ENCODE data around the gene CHRNA4.
"Not testable (repeated sequence)": the region's sequence is repeated elsewhere in the genome, so short reads cannot be mapped to it uniquely, and the experiment has no call there.

CHRNA4 gene

GRCh38 chr20:63397155-63397843, 36.1 kb upstream of the CHRNA4 start:
- no peak for DNase-seq

DNA sequence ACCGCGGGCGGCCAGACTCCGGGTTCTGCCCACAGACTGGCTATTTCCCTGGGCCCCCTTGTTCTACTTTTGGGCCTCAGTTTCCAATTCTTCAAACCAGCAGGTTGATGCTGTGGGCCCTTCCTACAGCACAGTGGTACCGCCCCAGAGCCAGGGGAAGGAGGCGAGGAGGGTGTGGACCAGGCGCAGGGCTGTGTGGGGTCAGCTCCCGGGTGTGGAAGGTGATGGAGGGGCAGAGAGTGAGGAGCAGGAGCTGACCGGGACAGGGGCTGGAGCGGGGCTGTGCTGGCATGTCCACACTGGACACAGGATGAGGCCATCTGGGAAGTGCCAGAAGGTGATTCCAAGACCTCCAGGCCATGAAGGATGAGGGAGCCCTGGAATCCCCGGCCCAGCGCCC, 35.2 kb upstream of the CHRNA4 start:
- no peak for DNase-seq

DNA sequence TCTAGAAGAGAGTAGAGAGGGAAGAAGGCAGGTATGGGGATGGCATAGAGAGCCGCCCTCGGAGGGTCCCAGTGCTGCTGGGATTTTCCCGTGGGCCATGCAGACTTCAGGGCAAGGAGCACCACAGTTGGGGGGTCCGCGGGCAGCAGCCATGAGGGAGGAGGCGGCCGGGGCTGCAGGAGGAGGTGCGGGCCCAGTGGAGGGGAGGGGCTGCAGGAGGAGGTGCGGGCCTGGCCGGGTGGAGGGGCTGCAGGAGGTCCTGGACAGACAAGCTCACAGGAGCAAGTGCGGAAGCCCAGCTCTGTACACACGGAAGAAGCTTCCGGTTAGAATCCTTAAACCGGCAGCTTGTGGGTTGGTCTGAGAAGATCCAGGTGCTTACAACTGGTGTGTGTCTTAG, 34.6 kb upstream of the CHRNA4 start:
- no peak for DNase-seq

- DNase-seq: no peak
Measured at GRCh38 chr20:63394920-63395455, 33.8 kb upstream of the CHRNA4 start.

DNA sequence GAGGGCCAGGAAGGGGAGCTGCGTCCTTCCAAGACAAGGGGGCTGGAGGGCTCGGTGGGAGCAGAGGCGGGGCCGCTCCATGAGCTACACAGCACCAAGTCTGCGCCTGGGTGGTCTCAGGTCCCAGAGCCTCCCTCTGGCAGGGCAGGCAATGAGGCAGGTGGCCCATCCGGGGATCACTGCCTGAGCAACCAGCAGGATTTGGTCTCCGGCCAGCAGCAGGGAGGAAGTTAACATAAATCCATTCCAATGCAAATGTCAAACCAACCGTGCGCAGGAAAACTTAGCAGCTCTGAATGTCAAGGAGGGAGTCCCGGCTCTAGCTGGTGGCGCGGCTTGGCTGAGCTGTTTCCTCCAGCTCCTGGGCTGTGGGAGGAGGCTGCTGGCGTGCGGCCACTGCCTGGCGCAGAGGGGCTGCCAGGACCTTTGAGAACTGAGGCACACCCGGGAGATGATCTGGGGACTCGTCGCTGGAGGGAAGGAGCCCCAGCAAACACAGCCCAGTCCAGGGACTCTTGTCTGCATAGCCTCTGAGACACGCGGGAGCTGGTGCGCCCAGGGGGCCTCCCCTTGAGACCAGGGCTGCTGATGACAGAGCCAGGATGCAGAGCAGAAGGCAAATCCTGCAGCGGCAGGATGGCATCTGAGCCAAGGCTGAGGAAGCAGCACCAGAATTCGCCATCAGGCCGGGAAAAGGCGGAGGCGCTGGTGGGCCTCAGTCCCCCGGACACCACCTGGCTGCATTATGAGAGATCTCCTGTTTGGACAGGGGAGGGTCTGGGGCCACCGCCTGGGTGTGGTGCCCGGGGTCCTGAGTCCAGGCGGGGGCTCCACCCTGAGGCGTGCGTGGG, 33.1 kb upstream of the CHRNA4 start:
- peak; percentile 4 for DNase-seq

DNA sequence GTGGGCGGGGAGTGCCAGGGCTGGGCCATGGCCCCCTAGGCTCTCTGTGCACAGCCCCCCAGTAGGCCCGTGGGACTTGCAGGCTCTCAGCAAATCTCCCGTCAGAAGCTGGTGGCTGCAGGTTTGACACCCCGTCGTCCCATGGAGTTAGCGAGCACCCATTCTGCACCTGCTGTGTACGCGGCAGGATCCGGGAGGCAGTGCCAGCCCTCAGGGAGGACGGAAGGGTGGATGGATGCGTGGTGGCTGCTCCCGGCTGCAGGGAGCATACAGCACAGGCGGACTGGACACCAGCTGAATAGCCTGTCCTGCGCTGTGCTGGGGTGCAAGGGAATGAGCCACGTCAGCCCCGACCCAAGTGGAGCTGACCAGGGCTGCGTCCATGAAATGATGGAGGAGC, 32.4 kb upstream of the CHRNA4 start:
- no peak for DNase-seq

DNA sequence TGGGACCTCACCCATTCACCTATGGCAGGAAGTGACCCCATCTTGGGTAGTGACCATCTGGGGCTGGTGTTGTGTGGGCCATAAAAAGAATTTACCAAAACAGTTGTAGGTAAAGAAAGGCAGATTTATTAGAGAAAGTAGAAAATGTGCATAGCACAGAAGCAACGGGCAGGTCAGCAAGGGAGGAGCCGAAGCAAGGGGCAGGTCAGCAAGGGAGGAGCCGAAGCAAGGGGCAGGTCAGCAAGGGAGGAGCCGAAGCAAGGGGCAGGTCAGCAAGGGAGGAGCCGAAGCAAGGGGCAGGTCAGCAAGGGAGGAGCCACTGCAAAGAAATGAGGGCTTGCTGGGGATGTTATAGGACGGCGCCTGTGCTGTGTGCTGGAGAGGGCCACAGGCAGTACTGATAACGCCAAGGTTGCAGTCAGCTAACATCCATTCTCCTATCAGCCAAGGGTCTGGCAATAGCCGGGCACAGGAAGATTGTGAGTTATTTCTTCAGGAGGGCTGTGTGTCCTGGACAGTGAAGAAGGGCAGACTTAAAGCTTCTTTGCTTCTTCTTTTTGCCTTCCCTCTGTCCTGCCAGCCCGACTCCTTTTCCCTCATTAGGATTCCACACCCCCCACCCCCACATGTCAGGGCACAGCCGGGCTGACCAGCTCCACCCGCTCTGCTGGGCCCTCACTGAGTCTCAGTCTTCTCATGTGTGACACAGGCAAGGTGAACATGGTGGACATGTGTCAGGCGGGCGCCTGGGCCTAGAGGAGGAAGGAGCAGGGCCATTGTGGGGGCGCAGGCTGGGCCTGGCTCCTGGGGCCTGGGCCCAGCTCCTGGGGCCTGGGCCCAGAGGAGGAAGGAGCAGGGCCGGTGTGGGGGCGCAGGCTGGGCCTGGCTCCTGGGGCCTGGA, 31.6 kb upstream of the CHRNA4 start:
- no peak for DNase-seq

DNA sequence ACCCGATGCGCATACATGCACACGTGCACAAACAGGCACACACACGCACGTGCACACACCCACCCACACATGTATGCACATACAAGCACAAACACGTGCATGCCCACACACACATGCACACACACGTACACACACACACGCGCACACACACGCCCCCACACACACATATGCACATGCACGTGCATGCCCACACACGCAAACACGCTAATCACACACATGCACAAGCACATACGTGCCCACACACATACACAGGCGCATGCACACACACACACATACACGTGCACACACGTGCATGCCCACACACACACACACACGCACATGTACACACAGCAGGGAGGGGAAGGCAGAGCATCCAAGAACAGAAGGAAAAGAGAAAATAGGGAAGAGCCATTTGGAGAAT, 26.8 kb upstream of the CHRNA4 start:
- DNase-seq: no peak

DNA sequence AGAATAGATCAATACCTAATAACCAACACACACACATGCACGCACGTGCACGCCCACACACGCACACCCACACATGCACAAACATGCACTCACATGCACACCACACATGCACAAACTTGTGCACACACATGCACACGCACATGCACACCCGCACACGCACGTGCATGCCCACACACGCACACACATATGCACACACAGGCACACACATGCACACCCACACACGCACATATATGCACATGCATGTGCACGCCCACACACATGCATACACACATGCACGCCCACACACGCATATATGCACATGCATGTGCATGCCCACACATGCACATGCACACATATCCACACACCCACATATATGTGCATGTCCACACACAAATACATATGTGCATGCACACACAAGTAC, 26.2 kb upstream of the CHRNA4 start:
- DNase-seq: no peak

DNA sequence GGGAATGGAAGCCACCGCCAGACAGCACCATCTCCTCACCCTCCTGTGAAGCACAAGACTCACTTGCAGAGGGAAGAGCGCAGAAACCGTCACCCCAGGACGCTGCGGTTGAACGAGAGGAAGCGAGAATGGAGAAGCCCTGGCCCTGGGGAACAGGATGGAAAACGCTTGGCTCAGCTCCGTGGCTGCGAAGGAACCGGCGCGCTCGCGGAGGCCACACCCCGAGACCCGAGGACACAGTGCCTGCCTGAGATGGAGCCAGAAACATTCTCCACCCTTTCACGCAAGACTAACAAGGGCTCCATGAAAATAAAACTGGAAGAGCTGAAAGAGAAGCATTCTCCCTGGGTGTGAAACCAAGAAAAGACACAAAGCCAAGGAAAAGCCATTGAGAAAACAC, 25.3 kb upstream of the CHRNA4 start:
- DNase-seq: no peak

GRCh38 chr20:63385819-63386218, 24.7 kb upstream of the CHRNA4 start:
- DNase-seq: no peak

DNA sequence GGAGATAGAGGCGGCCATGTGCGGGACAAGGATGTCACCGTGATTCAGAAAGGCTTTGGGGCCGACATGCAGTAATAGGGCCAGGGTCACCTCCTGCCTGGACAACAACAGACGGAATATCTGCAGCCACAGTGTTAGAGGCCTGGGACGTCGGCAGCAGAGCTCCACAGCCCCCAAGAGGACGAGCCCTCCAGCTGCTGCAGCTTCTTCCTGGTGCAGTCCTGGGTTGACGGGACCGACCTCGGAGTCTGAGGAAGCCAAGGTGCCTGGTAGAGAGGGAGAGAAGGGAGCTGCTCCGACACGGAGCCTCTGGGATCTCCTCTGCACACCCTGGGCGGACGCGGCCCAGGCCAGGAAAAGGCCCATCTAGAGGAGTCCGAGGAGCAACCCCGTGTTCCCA, 23.2 kb upstream of the CHRNA4 start:
- no peak for DNase-seq

DNA sequence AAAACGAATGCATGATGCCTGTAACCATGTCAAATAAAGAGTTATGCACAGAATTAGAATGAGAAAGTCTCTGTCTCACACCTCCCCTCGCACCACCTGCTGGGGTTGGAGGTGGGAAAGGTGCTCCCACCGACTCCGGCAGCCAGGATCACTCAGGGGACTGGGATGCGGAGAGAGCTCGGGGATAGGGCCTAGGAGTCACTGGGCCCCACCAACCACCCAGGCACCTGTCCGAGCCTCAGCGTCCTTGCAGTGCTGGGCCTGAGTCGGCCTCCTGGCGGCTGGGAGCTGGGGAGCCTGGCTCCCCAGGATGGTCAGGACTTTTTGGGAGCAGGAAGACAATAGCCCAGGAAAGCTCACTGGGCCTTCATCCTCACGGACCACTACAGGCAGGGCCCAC, 22.4 kb upstream of the CHRNA4 start:
- DNase-seq: no peak

DNA sequence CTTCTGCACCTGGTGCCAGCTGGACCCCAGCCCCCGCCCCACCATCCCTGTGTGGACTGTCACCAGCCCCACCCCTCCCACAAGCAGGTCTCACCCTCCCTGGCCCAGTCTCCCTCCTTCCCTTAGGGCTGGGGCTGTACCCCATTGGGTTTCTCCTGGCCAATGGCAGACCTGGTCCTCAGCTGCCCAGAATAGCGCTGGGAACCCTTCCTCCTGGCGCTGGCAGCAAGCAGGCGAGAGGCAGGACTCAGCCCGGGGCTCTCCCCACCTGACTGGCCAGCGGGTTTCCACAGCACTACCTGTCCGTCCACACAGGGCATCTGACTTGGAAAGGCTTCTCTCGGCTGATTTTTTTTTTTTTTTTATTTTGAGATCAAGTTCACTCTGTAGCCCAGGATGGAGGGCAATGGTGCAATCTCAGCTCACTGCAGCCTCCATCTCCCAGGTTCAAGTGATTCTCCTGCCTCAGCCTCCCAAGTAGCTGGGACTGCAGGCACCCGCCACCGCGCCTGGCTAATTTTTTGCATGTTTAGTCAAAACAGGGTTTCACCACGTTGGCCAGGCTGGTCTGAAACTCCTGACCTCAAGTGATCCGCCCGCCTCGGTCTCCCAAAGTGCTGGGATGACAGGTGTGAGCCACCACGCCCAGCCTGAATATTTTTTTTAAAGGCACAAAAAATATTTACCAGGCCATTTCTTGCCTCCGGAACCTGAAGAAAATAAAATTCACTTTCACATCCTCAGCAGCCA, 21.6 kb upstream of the CHRNA4 start:
- no peak for DNase-seq

DNA sequence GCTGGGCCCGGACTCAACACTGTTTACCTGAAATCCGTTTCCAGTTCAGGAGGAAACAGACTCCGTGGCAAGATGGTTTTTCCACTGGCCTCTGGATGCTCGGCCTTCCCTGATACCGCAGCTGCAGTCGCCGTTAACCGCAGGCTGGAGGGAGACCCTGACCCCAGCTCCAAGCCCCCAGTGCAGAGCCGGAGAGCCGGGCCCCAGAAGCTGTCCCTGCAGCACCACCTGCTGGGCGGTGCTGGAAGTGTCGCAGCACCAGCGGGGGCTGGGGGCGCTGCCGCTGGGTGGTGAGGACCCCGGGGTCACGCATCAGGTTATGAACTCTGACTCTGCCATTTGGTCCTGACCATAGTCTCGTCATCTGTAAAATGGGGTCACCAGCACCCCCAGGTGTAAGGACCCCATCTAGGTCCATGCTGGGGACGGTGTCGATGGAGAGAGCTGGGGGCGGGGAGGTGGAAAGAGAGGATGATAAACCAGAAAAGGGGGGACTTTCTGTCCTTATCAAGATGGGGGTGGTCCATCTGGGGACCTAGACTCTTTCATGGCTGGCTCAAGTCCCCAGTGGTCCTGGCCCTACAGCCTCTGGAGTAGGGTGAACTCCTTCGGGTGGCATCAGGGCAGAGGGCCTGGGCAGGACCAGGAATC, 20.8 kb upstream of the CHRNA4 start:
- DNase-seq: no peak

- no peak for DNase-seq
Measured at GRCh38 chr20:63380346-63380870, 19.3 kb upstream of the CHRNA4 start.

DNA sequence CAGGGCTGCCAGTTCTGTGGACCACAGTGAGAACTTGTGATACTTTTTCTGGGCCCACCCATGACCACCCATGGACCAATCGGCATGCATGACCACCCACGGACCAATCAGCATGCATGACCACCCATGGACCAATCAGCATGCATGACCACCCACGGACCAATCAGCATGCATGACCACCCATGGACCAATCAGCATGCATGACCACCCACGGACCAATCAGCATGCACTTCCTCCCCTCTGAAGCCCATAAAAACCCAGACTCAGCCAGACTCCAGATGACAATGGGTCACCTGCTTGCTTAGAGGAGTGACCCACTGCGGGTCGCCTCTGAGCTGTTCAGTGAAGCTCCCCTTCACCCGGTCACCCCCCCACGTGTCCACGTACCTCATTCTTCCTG, 18.7 kb upstream of the CHRNA4 start:
- DNase-seq: not testable (repeated sequence)

DNA sequence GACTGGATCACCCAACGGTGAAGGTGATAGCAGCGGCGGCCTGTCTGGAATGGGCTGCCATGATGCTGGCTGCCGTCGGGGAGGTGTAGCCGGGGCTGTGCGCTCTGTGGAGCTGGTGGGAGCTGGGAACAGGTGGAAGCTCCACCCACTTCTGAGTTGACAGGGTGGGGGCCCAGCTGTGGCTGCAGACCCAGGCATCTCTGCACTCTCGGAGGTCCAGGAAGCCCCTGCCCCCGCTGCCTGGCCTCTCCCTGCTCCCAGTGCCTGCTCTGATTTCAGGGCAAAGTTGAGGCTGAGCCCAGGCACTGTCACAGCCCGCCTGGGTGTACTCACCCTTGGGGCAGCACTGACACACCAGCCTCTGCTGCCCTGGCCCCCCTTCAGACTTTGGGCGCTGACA, 18.1 kb upstream of the CHRNA4 start:
- DNase-seq: no peak

- no peak for DNase-seq
Measured at GRCh38 chr20:63378626-63379025, 17.5 kb upstream of the CHRNA4 start.

GRCh38 chr20:63377951-63378381, 16.8 kb upstream of the CHRNA4 start:
- DNase-seq: no peak

- no peak for DNase-seq
Measured at GRCh38 chr20:63377256-63377941, 16.2 kb upstream of the CHRNA4 start.
